HepG2 (cell line): ENCODE data around the gene OBP2A. TPM values are rescaled to one million over a fixed set of nuclear protein-coding genes. Genes with fewer than 3 reads are reported as not detected.

ENCODE experiments used
- ARHGAP35 ChIP-seq: sonication (generic); formaldehyde crosslinking; IDR thresholded peaks from 2 replicates; pipeline ENCODE4 v1.9.0; 2022; ENCODE audit warnings: mild to moderate bottlenecking, inconsistent platforms, moderate library complexity, missing genetic modification reagents, borderline replicate concordance
- CBX5 ChIP-seq: sonication (generic); formaldehyde crosslinking; IDR thresholded peaks from 2 replicates; pipeline ENCODE4 v1.4.0; 2020; ENCODE audit warnings: missing genetic modification reagents, borderline replicate concordance
- DZIP1 ChIP-seq: sonication (generic); formaldehyde crosslinking; IDR thresholded peaks from 2 replicates; pipeline ENCODE4 v1.5.0; 2020; ENCODE audit warnings: mild to moderate bottlenecking, missing genetic modification reagents
- GABPB1 ChIP-seq: IDR thresholded peaks from 2 replicates; pipeline ENCODE4 v1.6.1; 2016; ENCODE audit warnings: mild to moderate bottlenecking, missing genetic modification reagents, moderate library complexity, missing compliant biosample characterization
- IKZF5 ChIP-seq: IDR thresholded peaks from 2 replicates; pipeline ENCODE4 v1.6.1; 2018; ENCODE audit warnings: missing genetic modification reagents, mild to moderate bottlenecking, missing compliant biosample characterization
- ISL2 ChIP-seq: sonication (generic); formaldehyde crosslinking; IDR thresholded peaks from 2 replicates; pipeline ENCODE4 v1.5.0; 2020; ENCODE audit warnings: missing genetic modification reagents
- THAP9 ChIP-seq: sonication (generic); formaldehyde crosslinking; IDR thresholded peaks from 2 replicates; pipeline ENCODE4; 2020; ENCODE audit warnings: missing genetic modification reagents, mild to moderate bottlenecking, borderline replicate concordance
- TRIM24 ChIP-seq: sonication (generic); formaldehyde crosslinking; IDR thresholded peaks from 2 replicates; pipeline ENCODE4 v1.8.0; 2022; ENCODE audit warnings: mild to moderate bottlenecking, missing genetic modification reagents
- YEATS4 ChIP-seq: sonication (generic); formaldehyde crosslinking; IDR thresholded peaks from 2 replicates; pipeline ENCODE4 v1.4.0; 2020; ENCODE audit warnings: missing genetic modification reagents, borderline replicate concordance
- ZBTB43 ChIP-seq: sonication (generic); formaldehyde crosslinking; conservative IDR thresholded peaks from 2 replicates; pipeline ENCODE4 v1.4.0; 2020; ENCODE audit warnings: missing genetic modification reagents
- ZBTB7B ChIP-seq: sonication (generic); formaldehyde crosslinking; IDR thresholded peaks from 2 replicates; pipeline ENCODE4 v1.4.0; 2020; ENCODE audit warnings: missing genetic modification reagents
- ZNF143 ChIP-seq: sonication (generic); formaldehyde crosslinking; IDR thresholded peaks from 2 replicates; pipeline ENCODE4 v1.4.0; 2020; ENCODE audit warnings: missing genetic modification reagents
- ZNF160 ChIP-seq: sonication (generic); formaldehyde crosslinking; IDR thresholded peaks from 2 replicates; pipeline ENCODE4 v1.8.0; 2022; ENCODE audit warnings: mild to moderate bottlenecking, inconsistent platforms, missing genetic modification reagents
- ZNF703 ChIP-seq: sonication (generic); formaldehyde crosslinking; IDR thresholded peaks from 2 replicates; pipeline ENCODE4 v1.5.1; 2020; ENCODE audit warnings: missing genetic modification reagents, mild to moderate bottlenecking, moderate library complexity, borderline replicate concordance
- ZNF816 ChIP-seq: sonication (generic); formaldehyde crosslinking; IDR thresholded peaks from 2 replicates; pipeline ENCODE4 v1.8.0; 2022; ENCODE audit warnings: missing genetic modification reagents, mild to moderate bottlenecking, borderline replicate concordance
- polyA plus RNA-seq, 8 experiments: library from polyadenylated mRNA; depleted of rRNA in 3 of 8; stranded (reverse) in 7 of 8; unstranded in 1 of 8; fragments of >200 nt; fragmentation: Illumina TruSeq in 4 of 8; extraction: Trizol in 4 of 8; gene quantifications; 2 replicates each; pipeline versions ENCODE4 v1.2.1 to v1.2.3, GENCODE V29; 2011 to 2016; ENCODE audit warnings: low read depth in 4 of 8, missing spikeins in 1 of 8, mixed read lengths in 1 of 8; ENCODE audit not compliant: insufficient read depth in 1 of 8
- total RNA-seq, 5 experiments: library from RNA; depleted of rRNA; stranded (reverse); fragments of >200 nt; fragmentation: Illumina TruSeq; extraction: Trizol; gene quantifications; 2 replicates each; pipeline ENCODE4 v1.2.3, GENCODE V29; 2016; ENCODE audit warnings: low read depth in 1 of 5

Gene OBP2A
- total and polyA plus RNA-seq, 2 of the 13 experiments (the other 11 are each of a cell fraction or from before 2014, with no cell fraction given), result 0.32 TPM; not detected in 1

- TF ChIP-seq THAP9 (CRISPR knock-in tag) (peak; percentile 64), GABPB1 (peak; percentile 90), CBX5 (CRISPR knock-in tag) (peak; percentile 68; the same call in 1 of the 2 replicates), ZBTB7B (CRISPR knock-in tag) (peak; percentile 81), DZIP1 (CRISPR knock-in tag) (peak; percentile 83; the same call in 1 of the 2 replicates), ZBTB43 (CRISPR knock-in tag) (0 out of 2 replicates have a peak, but pooled peaks have one; percentile 36), ZNF703 (peak; percentile 87; the same call in 1 of the 2 replicates), ARHGAP35 (CRISPR knock-in tag) (peak; percentile 56; the same call in 1 of the 2 replicates), ZNF143 (CRISPR knock-in tag) (peak; percentile 26; the same call in 1 of the 2 replicates), TRIM24 (CRISPR knock-in tag) (no peak), ZNF816 (CRISPR knock-in tag) (peak; percentile 76; the same call in 1 of the 2 replicates), YEATS4 (peak; percentile 87; the same call in 1 of the 2 replicates), IKZF5 (CRISPR knock-in tag) (peak; percentile 75; the same call in 1 of the 2 replicates), ISL2 (peak; percentile 79), ZNF160 (CRISPR knock-in tag) (0 out of 2 replicates have a peak, but pooled peaks have one; percentile 30)
These were observed 45.2 kb upstream of the OBP2A start, which contains the start of gene MRPS2 (continued) for GRCh38 chr9:135500525-135501260.
